ENCODE data around the gene SDF4.
"Not testable (repeated sequence)": the region's sequence is repeated elsewhere in the genome, so short reads cannot be mapped to it uniquely, and the experiment has no call there.

The SDF4 gene

GRCh38 chr1:1196431-1197187 lies 35.2 kb downstream of the SDF4 start:
- no peak for DNase-seq

- not testable (repeated sequence) for DNase-seq
Observed at GRCh38 chr1:1195726-1196125, 36.1 kb downstream of the SDF4 start.

GRCh38 chr1:1194723-1195122 lies 37.1 kb downstream of the SDF4 start:
- DNase-seq = no peak

GRCh38 chr1:1191734-1192133 lies 40.1 kb downstream of the SDF4 start:
- no peak for DNase-seq

- DNase-seq = no peak
Observed at GRCh38 chr1:1189111-1189510, 42.7 kb downstream of the SDF4 start.

GRCh38 chr1:1187938-1188337 lies 43.9 kb downstream of the SDF4 start:
- no peak for DNase-seq

GRCh38 chr1:1185101-1185765 lies 46.6 kb downstream of the SDF4 start:
- DNase-seq = no peak

GRCh38 chr1:1183833-1184775 lies 47.7 kb downstream of the SDF4 start:
- no peak for DNase-seq

- DNase-seq = no peak
Observed at GRCh38 chr1:1183221-1183747, 48.5 kb downstream of the SDF4 start.

GRCh38 chr1:1182491-1183220 lies 49.1 kb downstream of the SDF4 start:
- no peak for DNase-seq

GRCh38 chr1:1181938-1182410 lies 49.8 kb downstream of the SDF4 start:
- DNase-seq = no peak

- no peak for DNase-seq
Observed at GRCh38 chr1:1181129-1181937, 50.5 kb downstream of the SDF4 start.

GRCh38 chr1:1179983-1180861 lies 51.6 kb downstream of the SDF4 start:
- DNase-seq = no peak

GRCh38 chr1:1179346-1179982 lies 52.3 kb downstream of the SDF4 start:
- no peak for DNase-seq

- DNase-seq = no peak
Observed at GRCh38 chr1:1178794-1179331, 52.9 kb downstream of the SDF4 start.

- no peak for DNase-seq
Observed at GRCh38 chr1:1177452-1178206, 54.2 kb downstream of the SDF4 start.

GRCh38 chr1:1176931-1177330 lies 54.9 kb downstream of the SDF4 start:
- no peak for DNase-seq

- DNase-seq = peak; percentile 53
Observed at GRCh38 chr1:1176063-1176761, 55.6 kb downstream of the SDF4 start.
